NCI-H460 (cell line): ENCODE results near the gene HLA-DRA. TPM values are rescaled to one million over a fixed set of nuclear protein-coding genes. Genes with fewer than 3 reads are reported as not detected.
"Not testable (repeated sequence)": the region's sequence is repeated elsewhere in the genome, so short reads cannot be mapped to it uniquely, and the experiment has no call there.

Experiments
- DNase-seq: peaks from one replicate; pipeline ENCODE4 v3.0.0-alpha.2; 2016; ENCODE audit warnings: low read depth; ENCODE audit errors: extremely low read depth
- total RNA-seq: library from RNA; depleted of rRNA; stranded (reverse); fragments of >200 nt; shearing (Covaris generic); gene quantifications from 2 replicates; pipeline ENCODE4 v1.2.3, GENCODE V29; 2014

Gene HLA-DRA
- total RNA-seq, 1 experiment from 2014 or later = 0.12 TPM

GRCh38 chr6:32427934-32428474 is 11.7 kb upstream of the HLA-DRA start:
- no peak for DNase-seq

DNA sequence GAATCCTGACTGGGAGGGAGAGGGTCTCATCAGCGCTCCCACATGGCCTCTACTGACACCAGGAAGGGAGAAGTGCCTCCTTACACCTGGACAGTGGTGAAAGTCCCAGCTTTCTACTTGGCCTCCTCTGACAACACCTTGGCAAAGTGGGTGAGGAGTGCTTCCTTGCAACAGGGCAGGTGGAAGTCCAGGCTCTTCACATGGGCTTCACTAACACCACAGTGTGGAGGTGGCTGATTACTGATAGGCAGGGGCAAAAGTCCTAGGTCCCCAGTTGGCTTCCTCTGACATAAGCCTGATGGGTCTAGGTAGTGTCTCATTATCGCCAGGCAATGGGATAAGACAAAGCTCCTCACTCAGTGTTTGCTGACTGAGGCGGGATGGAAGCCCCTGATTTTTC is 9.5 kb upstream of the HLA-DRA start:
- no peak for DNase-seq

- no peak for DNase-seq
Observed at GRCh38 chr6:32431142-32431541, 8.5 kb upstream of the HLA-DRA start.

DNA sequence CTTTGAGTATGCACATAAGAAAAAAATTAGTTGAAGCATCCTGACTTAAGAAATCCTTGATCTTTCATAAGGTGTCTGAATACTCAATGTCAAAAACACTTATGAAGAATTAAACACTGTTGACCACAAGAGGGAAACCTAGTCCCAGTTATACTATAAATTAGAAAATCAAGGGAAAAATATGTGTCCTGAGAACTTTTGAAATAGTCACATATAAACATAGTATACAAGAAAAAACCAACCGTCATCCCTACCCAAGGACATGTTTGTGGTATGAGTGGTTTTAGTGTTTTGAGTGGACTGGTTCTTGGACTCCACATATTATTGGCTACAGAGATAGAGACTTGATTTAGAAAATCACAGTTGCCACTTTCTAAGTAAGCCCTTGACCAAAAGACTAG is 7.6 kb upstream of the HLA-DRA start:
- DNase-seq = peak; percentile 27

- DNase-seq = not testable (repeated sequence)
Observed at GRCh38 chr6:32433950-32434349, 5.7 kb upstream of the HLA-DRA start.

DNA sequence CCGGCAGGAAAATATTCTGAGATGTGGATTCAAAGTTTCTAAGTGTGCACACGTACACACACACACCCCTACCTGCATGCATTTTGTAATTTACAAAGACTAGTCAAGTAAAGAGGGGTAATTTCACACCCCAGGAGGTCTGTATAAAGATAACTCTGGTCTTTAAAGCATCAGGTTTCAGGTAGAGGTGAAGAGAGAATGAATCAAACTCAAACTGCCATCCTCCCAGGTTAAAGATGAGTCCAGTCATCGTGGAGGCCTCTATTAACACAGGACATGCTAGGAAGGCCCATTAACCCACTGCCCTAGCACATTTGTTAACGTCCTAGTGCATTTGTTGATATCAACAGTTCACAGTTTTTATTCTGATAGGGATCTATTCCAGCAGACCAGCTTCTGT is 3.5 kb upstream of the HLA-DRA start:
- no peak for DNase-seq

GRCh38 chr6:32436995-32437836 is 2.5 kb upstream of the HLA-DRA start:
- DNase-seq = no peak

DNA sequence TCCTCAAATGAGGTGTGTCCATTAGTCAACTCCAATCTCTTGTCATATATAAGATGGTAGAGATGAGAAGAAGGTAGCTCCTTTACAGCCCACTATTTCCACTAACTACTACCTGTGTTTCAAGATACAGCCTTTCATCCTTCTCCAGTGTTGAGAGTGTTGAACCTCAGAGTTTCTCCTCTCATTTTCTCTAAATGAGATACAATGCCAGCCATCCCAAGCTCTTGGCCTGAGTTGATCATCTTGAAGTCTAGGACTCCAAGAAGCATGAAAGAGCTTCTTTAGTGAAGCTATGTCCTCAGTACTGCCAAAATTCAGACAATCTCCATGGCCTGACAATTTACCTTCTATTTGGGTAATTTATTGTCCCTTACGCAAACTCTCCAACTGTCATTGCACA is 548 bp upstream of the HLA-DRA start:
- DNase-seq = no peak

GRCh38 chr6:32442243-32442667 is 2.6 kb downstream of the HLA-DRA start:
- DNase-seq = no peak

- DNase-seq = no peak
Observed at GRCh38 chr6:32442977-32443552, 3.4 kb downstream of the HLA-DRA start.

DNA sequence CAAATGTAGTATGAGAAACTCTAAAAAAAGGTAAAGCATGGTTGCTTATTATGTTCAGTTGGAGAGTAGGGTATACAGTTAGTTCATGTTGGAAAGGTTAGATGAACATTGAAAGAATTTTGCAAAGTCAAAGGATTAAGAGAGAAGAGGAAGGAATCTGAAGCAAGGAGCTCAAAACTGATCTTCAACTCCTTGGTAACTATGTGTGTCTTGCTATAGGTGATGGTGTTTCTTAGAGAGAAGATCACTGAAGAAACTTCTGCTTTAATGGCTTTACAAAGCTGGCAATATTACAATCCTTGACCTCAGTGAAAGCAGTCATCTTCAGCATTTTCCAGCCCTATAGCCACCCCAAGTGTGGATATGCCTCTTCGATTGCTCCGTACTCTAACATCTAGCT is 4.7 kb downstream of the HLA-DRA start:
- no peak for DNase-seq

- no peak for DNase-seq
Observed at GRCh38 chr6:32445321-32445854, 5.7 kb downstream of the HLA-DRA start.

GRCh38 chr6:32447932-32448331 is 8.2 kb downstream of the HLA-DRA start:
- DNase-seq = no peak

- no peak for DNase-seq
Observed at GRCh38 chr6:32449088-32449736, 9.5 kb downstream of the HLA-DRA start.

- no peak for DNase-seq
Observed at GRCh38 chr6:32457054-32457453, 17.4 kb downstream of the HLA-DRA start.

GRCh38 chr6:32459781-32460424 is 20.2 kb downstream of the HLA-DRA start:
- DNase-seq = no peak

- no peak for DNase-seq
Observed at GRCh38 chr6:32460528-32460927, 20.8 kb downstream of the HLA-DRA start.

DNA sequence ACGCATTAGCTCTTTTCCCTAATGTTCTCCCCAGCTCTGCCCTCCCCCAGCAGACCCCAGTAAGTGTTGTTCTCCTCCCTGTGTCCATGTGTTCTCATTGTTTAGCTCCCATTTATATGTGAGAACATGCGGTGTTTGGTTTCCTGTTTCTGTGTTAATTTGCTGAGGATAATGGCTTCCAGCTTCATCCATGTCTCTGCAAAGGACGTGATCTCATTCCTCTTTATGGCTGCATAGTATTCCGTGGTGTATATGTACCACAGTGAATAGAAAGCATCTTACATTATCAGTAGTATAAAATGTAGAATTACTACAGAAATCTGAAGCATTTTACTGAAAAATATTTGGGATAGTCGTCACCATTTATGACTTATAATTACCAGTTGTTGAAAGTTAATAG is 21.8 kb downstream of the HLA-DRA start:
- no peak for DNase-seq

DNA sequence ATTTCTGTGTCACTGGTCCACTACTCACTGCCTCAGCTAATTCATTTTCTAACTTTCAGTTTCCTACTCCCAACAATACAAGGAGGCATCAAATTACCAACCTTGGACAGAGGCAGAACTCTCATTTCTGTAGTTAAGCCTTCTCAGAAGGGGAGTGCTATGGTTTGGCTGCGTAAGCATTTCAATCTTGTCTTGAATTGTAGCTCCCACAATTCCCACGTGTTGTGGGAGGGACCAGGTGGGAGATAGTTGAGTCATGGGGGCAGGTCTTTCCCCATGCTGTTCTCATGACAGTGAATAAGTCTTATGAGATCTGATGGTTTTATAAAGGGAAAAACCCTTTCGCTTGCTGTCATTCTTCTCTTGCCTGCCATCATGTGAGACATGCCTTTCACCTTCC is 22.9 kb downstream of the HLA-DRA start:
- DNase-seq = no peak

GRCh38 chr6:32467743-32468503 is 28.2 kb downstream of the HLA-DRA start:
- not testable (repeated sequence) for DNase-seq
